ENCODE measurements around the gene FHAD1.

FHAD1 gene

DNA sequence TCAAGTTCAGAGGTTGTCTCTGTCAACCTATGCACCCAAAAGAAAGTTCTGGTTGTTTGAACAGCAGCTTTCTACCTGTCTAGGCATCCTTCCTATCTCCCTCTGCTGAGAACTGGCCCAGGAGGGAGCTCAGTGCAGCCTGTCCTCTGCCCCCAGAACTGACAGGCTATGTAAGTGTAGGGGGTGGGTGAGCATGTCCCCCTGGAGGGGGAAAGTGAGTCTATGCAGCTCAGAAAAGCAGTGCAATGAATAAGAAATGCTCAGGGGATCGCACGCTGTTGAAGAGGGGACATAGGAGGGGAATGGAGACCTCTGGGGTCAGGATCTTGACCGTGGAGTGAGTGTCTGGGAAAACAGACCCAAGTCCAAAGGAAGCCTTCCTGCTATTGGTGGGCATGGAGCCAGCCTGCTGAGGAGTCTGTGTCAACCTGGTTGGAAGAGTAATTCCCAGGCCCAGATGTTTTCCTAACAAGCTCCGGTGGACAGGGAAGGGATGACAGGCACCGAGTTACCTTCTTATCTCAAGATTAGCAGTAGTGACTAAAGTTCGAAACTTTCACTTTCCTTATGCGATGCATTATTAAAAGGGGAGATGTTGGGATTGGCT lies 26.1 kb upstream of the FHAD1 start:
- H3K36me3 ChIP-seq (ENCODE audit: control insufficient read depth, insufficient read depth, low read length): no peaks in the 10 kb centered on the region
- H3K4me3 ChIP-seq (ENCODE audit: low read depth, low read length): no peak overlapping the region
- H3K27me3 ChIP-seq (ENCODE audit: control insufficient read depth, insufficient read depth, low read length): no peaks in the 10 kb centered on the region
- H3K9ac ChIP-seq (ENCODE audit: low read depth, low read length): no peak overlapping the region
- peaks cover 3% of the 10 kb centered on the region for H3K4me1 ChIP-seq (ENCODE audit: control insufficient read depth, insufficient read depth, low read length)
- peaks cover 6% of the 10 kb centered on the region for H3K9me3 ChIP-seq (ENCODE audit: control insufficient read depth, insufficient read depth, low read length)

DNA sequence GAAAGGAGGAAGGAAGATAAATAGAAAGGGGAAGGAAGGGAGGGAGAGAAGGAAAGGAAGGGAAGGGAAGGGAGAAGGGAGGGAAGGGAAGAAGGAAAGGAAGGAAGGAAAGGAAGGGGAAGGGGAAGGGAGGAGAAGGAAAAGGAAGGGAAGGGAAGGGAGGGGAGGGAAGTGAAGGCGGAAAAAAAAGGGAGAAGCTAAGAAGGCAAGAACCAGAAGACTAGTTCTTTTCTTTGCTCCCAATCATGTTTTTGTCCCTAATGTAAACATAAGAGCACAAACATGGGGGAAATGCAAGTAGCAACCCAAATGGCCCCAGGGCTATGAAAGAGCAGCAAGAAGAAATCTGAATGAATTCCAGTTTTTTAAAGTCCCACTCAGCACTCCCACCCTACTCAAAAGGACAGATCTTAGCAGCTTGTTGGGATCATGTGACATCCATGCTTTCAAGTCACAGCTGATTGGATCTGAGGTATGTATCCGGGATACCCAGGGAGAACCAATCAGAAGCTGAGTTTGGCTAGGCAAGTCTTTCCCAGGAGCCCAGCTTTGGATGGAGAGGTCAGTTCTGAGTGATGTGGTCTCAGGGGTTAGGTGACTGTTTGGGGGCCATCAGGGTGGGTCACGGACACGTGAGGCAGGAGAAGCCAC lies 24.2 kb upstream of the FHAD1 start:
- Histone ChIP-seq H3K4me1 (ENCODE audit: control insufficient read depth, insufficient read depth, low read length) (peaks cover 3% of the 10 kb centered on the region), H3K27me3 (ENCODE audit: control insufficient read depth, insufficient read depth, low read length) (no peaks in the 10 kb centered on the region), H3K36me3 (ENCODE audit: control insufficient read depth, insufficient read depth, low read length) (no peaks in the 10 kb centered on the region)

DNA sequence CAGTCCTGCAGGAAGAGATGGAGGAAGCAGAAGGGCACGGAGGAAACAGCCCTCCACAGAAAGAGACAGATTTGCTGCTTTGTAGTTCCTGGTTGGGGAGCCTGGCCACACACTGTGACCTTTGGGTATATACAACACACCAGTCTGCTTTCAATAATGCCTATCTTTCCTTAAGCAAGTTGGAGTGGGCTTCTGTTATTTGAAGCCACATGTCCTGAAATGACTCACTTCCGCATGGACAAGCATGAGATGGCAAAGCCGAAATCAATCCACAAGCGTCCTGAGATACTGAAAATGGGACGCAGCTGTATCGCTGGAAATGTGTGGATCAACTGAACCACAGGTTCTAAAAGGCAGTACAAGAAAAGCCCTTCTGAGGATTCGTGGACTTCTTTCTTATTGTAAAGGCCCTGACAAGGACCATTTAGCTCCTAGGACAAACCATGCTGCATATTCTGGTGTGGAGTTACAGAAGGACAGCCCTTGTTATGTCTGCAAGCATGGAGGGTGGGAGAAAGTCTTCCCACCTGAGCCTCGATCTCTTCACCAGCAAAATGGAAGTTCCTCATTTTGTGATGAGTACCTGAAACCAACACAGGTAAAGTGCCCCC lies 22.7 kb upstream of the FHAD1 start:
- Histone ChIP-seq H3K4me1 (ENCODE audit: control insufficient read depth, insufficient read depth, low read length) (peaks cover 3% of the 10 kb centered on the region), H3K9ac (ENCODE audit: low read depth, low read length) (no peak overlapping the region), H3K27me3 (ENCODE audit: control insufficient read depth, insufficient read depth, low read length) (no peaks in the 10 kb centered on the region)

More for the DNA sequence above, 24.2 kb upstream of the FHAD1 start:
- Histone ChIP-seq H3K9ac (ENCODE audit: low read depth, low read length) (no peak overlapping the region), H3K9me3 (ENCODE audit: control insufficient read depth, insufficient read depth, low read length) (peaks cover 6% of the 10 kb centered on the region), H3K4me3 (ENCODE audit: low read depth, low read length) (no peak overlapping the region)

DNA sequence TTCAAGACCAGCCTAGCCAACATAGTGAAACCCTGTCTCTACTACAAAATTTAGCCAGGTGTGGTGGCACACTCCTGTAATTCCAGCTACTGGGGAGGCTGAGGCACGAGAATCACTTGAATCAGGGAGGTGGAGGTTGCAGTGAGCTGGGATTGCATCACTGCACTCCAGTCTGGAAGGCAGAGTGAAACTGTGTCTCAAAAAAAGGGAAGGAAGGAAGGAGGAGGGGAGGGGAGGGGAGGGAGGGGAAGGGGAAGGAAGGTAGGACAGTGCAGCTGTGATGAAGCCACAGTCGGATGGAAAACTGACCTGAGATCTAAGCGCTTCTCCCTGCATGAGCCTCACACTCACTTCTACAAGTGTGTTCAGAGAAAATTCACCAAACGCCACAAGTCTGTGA lies 22.0 kb upstream of the FHAD1 start:
- H3K9ac ChIP-seq (ENCODE audit: low read depth, low read length): no peak overlapping the region
- H3K4me3 ChIP-seq (ENCODE audit: low read depth, low read length): no peak overlapping the region
- H3K4me1 ChIP-seq (ENCODE audit: control insufficient read depth, insufficient read depth, low read length): peaks cover 3% of the 10 kb centered on the region
- H3K9me3 ChIP-seq (ENCODE audit: control insufficient read depth, insufficient read depth, low read length): no peaks in the 10 kb centered on the region
- no peaks in the 10 kb centered on the region for H3K36me3 ChIP-seq (ENCODE audit: control insufficient read depth, insufficient read depth, low read length)
- H3K27me3 ChIP-seq (ENCODE audit: control insufficient read depth, insufficient read depth, low read length): no peaks in the 10 kb centered on the region

More for the DNA sequence above, 22.7 kb upstream of the FHAD1 start:
- Histone ChIP-seq H3K36me3 (ENCODE audit: control insufficient read depth, insufficient read depth, low read length) (no peaks in the 10 kb centered on the region), H3K4me3 (ENCODE audit: low read depth, low read length) (no peak overlapping the region), H3K9me3 (ENCODE audit: control insufficient read depth, insufficient read depth, low read length) (no peaks in the 10 kb centered on the region)

DNA sequence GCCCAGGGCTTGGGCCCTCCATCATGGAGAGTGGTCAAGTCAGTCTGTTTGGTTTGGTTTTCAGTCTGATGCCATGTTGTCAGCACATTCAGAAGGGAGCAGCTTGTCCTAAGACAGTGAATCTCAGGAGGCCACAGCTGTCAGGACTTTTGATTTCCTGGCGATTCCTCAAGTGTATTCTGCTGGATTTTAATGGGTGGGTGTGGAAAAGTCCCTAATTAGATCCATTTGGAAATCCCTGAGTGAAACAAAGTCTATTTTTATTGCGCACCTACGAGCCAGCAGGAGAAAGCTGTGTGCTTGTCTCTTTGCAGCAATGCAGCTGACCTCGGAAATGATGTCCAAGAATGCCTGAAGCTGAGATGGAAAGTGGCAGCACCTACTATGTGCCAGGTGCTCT lies 21.6 kb upstream of the FHAD1 start:
- peaks cover 3% of the 10 kb centered on the region for H3K4me1 ChIP-seq (ENCODE audit: control insufficient read depth, insufficient read depth, low read length)
- H3K36me3 ChIP-seq (ENCODE audit: control insufficient read depth, insufficient read depth, low read length): no peaks in the 10 kb centered on the region
- H3K4me3 ChIP-seq (ENCODE audit: low read depth, low read length): no peak overlapping the region
- H3K9me3 ChIP-seq (ENCODE audit: control insufficient read depth, insufficient read depth, low read length): no peaks in the 10 kb centered on the region
- H3K27me3 ChIP-seq (ENCODE audit: control insufficient read depth, insufficient read depth, low read length): no peaks in the 10 kb centered on the region
- no peak overlapping the region for H3K9ac ChIP-seq (ENCODE audit: low read depth, low read length)

DNA sequence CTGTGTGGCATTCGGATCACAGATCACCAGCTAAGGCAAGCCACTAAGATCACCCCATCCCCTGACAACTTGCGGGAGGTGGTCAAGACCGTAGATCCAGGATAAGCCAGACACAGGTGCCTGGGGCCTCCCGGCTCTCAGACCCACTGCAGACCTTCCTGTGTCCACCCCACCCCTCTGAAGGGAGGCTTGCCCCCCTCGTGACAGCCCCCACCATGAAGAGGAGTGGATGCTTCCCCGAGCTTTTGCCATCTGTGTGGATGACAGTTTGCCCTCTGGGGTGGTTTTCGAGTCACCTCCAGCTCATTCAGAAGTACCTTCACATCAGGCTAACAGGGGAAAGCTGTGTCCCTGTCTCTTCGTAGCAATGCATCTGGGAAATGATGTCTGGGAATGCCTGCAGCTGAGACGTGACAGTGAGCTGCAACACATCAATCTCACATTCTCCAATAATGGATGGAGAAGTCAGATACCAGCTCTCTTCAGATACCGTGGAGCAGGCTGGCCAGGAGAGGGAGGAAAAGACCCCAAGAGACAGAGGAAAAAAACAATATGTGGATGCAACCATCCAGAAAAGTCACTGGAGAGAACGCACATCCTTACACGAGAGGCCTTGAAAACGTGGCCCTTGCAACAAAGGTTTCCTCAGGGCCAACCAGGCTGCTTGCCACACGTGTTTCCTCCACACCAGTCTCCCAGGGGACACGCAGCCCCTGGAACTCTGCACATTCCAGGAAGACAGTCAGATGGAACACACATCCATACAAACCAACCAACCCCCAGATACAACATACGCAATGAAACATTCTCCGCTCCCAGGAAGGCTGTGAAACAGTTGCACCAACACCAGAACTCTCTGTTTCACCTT lies 20.4 kb upstream of the FHAD1 start:
- no peaks in the 10 kb centered on the region for H3K36me3 ChIP-seq (ENCODE audit: control insufficient read depth, insufficient read depth, low read length)
- H3K4me1 ChIP-seq (ENCODE audit: control insufficient read depth, insufficient read depth, low read length): peaks cover 3% of the 10 kb centered on the region
- no peak overlapping the region for H3K4me3 ChIP-seq (ENCODE audit: low read depth, low read length)
- no peaks in the 10 kb centered on the region for H3K9me3 ChIP-seq (ENCODE audit: control insufficient read depth, insufficient read depth, low read length)
- no peaks in the 10 kb centered on the region for H3K27me3 ChIP-seq (ENCODE audit: control insufficient read depth, insufficient read depth, low read length)
- no peak overlapping the region for H3K9ac ChIP-seq (ENCODE audit: low read depth, low read length)

DNA sequence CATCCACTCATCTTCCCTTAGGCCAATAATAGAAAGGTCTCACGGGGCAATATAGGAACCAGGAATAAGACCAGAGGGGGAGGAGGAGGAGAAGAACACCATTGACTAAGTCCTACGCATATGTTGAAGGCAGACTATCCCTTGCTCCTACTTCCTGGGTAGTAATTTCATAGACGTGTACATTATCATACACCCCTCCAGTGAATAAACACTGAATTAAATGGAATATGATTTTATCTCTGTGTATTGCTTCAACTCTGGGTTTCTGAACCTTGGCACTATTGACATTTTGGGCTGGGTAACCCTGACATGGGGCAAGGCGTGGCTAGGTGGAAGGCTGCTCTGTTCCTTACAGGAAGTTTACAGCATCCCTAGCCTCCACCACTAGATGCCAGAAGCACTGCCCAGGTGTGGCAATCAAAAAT lies 17.3 kb upstream of the FHAD1 start:
- peaks cover 3% of the 10 kb centered on the region for H3K4me1 ChIP-seq (ENCODE audit: control insufficient read depth, insufficient read depth, low read length)
- H3K9ac ChIP-seq (ENCODE audit: low read depth, low read length): no peak overlapping the region
- H3K9me3 ChIP-seq (ENCODE audit: control insufficient read depth, insufficient read depth, low read length): no peaks in the 10 kb centered on the region
- H3K4me3 ChIP-seq (ENCODE audit: low read depth, low read length): no peak overlapping the region
- H3K27me3 ChIP-seq (ENCODE audit: control insufficient read depth, insufficient read depth, low read length): no peaks in the 10 kb centered on the region
- H3K36me3 ChIP-seq (ENCODE audit: control insufficient read depth, insufficient read depth, low read length): no peaks in the 10 kb centered on the region

DNA sequence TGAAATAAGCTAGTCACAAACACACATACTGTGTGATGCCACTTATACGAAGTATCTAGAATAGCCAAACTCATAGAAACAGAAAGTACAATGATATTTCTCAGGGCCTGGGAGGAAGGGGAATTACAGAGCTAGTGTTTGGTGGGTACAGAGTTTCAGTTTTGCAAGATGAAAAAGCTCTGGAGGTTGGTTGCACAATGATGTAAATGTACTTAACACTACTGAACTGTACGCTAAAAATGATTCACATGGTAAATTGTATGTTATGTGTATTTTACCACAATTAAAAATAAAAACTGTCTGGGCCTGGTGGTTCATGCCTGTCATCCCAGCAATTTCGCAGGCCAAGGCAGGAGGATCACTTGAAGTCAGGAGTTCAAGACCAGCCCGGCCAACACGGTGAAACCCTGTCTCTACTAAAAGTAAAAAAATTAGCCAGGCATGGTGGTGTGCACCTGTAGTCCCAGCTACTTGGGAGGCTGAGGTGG lies 15.3 kb upstream of the FHAD1 start:
- H3K27me3 ChIP-seq (ENCODE audit: control insufficient read depth, insufficient read depth, low read length): no peaks in the 10 kb centered on the region
- no peak overlapping the region for H3K9ac ChIP-seq (ENCODE audit: low read depth, low read length)
- no peak overlapping the region for H3K4me3 ChIP-seq (ENCODE audit: low read depth, low read length)
- H3K9me3 ChIP-seq (ENCODE audit: control insufficient read depth, insufficient read depth, low read length): no peaks in the 10 kb centered on the region
- no peaks in the 10 kb centered on the region for H3K36me3 ChIP-seq (ENCODE audit: control insufficient read depth, insufficient read depth, low read length)
- no peaks in the 10 kb centered on the region for H3K4me1 ChIP-seq (ENCODE audit: control insufficient read depth, insufficient read depth, low read length)

DNA sequence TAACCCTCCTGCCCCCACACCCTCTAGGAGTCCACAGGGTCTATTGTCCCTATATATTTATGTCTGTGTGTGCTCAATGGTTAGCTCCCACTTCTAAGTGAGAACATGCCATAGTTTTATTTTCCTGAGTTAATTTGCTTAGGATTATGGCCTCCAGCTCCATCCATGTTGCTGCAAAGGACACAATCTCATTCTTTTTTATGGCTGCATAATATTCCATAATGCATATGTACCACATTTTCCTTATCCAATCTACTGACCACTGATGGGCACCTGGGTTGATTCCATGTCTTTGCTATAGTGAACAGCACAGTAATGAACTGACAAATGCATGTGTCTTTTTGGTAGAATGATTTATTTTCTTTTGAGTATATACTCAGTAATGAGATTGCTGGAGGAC lies 13.3 kb upstream of the FHAD1 start:
- Histone ChIP-seq H3K36me3 (ENCODE audit: control insufficient read depth, insufficient read depth, low read length) (no peaks in the 10 kb centered on the region), H3K4me3 (ENCODE audit: low read depth, low read length) (no peak overlapping the region), H3K9ac (ENCODE audit: low read depth, low read length) (no peak overlapping the region), H3K9me3 (ENCODE audit: control insufficient read depth, insufficient read depth, low read length) (no peaks in the 10 kb centered on the region), H3K4me1 (ENCODE audit: control insufficient read depth, insufficient read depth, low read length) (no peaks in the 10 kb centered on the region), H3K27me3 (ENCODE audit: control insufficient read depth, insufficient read depth, low read length) (no peaks in the 10 kb centered on the region)

DNA sequence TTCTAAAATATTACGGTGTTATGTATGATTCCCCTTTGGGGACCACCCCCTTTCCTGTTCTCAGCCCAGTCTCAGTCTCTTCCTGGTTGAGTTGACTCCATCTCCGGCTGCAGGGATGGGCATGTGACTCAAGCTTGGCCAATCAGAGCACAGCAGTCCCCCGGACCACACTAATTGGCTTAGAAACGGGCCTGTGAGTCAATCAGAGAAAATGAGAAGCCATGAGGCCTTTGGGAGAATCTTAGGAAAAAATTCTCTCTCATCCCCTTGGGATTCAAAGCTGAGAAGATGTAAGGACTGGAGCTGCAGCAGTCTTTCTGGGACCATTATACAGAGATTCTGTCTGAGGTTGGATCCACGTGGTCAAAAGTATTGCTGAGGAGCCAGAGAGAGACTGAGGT lies 10.7 kb upstream of the FHAD1 start:
- H3K27me3 ChIP-seq (ENCODE audit: control insufficient read depth, insufficient read depth, low read length): no peaks in the 10 kb centered on the region
- H3K9ac ChIP-seq (ENCODE audit: low read depth, low read length): no peak overlapping the region
- no peaks in the 10 kb centered on the region for H3K9me3 ChIP-seq (ENCODE audit: control insufficient read depth, insufficient read depth, low read length)
- H3K4me1 ChIP-seq (ENCODE audit: control insufficient read depth, insufficient read depth, low read length): no peaks in the 10 kb centered on the region
- H3K4me3 ChIP-seq (ENCODE audit: low read depth, low read length): no peak overlapping the region
- no peaks in the 10 kb centered on the region for H3K36me3 ChIP-seq (ENCODE audit: control insufficient read depth, insufficient read depth, low read length)

DNA sequence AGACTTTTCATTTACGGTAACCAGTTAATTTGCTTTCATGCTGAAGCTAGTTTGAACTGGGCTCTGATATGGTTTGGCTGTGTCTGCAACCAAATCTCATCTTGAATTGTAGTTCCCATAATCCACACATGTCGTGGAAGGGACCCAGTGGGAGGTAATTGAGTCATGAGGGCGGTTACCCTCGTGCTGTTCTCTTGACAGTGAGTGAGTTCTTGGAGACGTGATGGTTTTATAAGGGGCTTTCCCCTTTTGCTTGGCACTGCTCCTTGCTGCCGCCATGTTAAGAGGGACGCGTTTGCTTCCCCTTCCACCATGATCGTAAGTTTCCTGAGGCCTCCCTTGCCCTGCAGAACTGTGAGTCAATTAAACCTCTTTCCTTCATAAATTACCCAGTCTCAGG lies 10.3 kb upstream of the FHAD1 start:
- Histone ChIP-seq H3K9me3 (ENCODE audit: control insufficient read depth, insufficient read depth, low read length) (no peaks in the 10 kb centered on the region), H3K4me3 (ENCODE audit: low read depth, low read length) (no peak overlapping the region), H3K9ac (ENCODE audit: low read depth, low read length) (no peak overlapping the region), H3K27me3 (ENCODE audit: control insufficient read depth, insufficient read depth, low read length) (no peaks in the 10 kb centered on the region), H3K36me3 (ENCODE audit: control insufficient read depth, insufficient read depth, low read length) (no peaks in the 10 kb centered on the region), H3K4me1 (ENCODE audit: control insufficient read depth, insufficient read depth, low read length) (no peaks in the 10 kb centered on the region)
